C4-2B (cell line): ENCODE results near the gene ARHGAP26.

Experiments
- ZFX ChIP-seq: fragments of 450-650 bp; IDR thresholded peaks from 2 replicates; pipeline ENCODE4 v1.6.1; 2017
- TF ChIP-seq, protein P1 (sequence below): fragments of 450-650 bp; conservative IDR thresholded peaks from 2 replicates; pipeline ENCODE4 v1.5.1; 2017; ENCODE audit warnings: mild to moderate bottlenecking

- TF ChIP-seq, protein P1, sequence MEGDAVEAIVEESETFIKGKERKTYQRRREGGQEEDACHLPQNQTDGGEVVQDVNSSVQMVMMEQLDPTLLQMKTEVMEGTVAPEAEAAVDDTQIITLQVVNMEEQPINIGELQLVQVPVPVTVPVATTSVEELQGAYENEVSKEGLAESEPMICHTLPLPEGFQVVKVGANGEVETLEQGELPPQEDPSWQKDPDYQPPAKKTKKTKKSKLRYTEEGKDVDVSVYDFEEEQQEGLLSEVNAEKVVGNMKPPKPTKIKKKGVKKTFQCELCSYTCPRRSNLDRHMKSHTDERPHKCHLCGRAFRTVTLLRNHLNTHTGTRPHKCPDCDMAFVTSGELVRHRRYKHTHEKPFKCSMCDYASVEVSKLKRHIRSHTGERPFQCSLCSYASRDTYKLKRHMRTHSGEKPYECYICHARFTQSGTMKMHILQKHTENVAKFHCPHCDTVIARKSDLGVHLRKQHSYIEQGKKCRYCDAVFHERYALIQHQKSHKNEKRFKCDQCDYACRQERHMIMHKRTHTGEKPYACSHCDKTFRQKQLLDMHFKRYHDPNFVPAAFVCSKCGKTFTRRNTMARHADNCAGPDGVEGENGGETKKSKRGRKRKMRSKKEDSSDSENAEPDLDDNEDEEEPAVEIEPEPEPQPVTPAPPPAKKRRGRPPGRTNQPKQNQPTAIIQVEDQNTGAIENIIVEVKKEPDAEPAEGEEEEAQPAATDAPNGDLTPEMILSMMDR: no peak
- TF ChIP-seq ZFX: no peak
These were observed 175.1 kb downstream of the ARHGAP26 start for GRCh38 chr5:142945321-142945720.
